ENCODE measurements around the gene SAMD11. TPM values are rescaled to one million over a fixed set of nuclear protein-coding genes. Genes with fewer than 3 reads are reported as not detected.

The SAMD11 gene
- total RNA-seq, 4 donors from 2014 or later: 2.2 to 26.9 (median 3.0) TPM; not detected in 1

GRCh38 chr1:938088-938683 lies 14.5 kb downstream of the SAMD11 start:
- Histone ChIP-seq H3K4me1 (peaks cover 25 to 48% (median 42%) of the 10 kb centered on the region in 4 donors), H3K36me3 (no peaks in the 10 kb centered on the region), H3K9me3 (no peaks in the 10 kb centered on the region), H3K27ac (no peak overlapping the region), H3K27me3 (peaks cover 91% of the 10 kb centered on the region), H3K4me3 (no peak overlapping the region)
- TF ChIP-seq CTCF (IDR thresholded peaks at IDR 0.05) (peak in 4 of 5 experiments; percentile 47 to 78 (median 62)), POLR2A (IDR thresholded peaks at IDR 0.05) (no peak)
- in situ Hi-C loops (cut with MboI; ENCODE audit: low pct_ligation_motif_present in 1 of 4, low pct_unique_long_range_greater_than_20kb in 1 of 4, low sequenced_read_pairs in 3 of 4): no loop called here
- WGBS, 2 donors (ENCODE audit: low coverage in 1 of 2): 65% methylated on average over 12 of the region's 15 CpGs; no CpG with 5 or more reads in 1 of the 2 donors
- intact Hi-C loops (cut with DNase I; ENCODE audit: low total_unique reads): no loop called here
- DNase-seq: peak; percentile 57

GRCh38 chr1:938711-939489 lies 15.2 kb downstream of the SAMD11 start:
- 53% methylated on average over 30 of the region's 30 CpGs; no CpG with 5 or more reads in 1 of the 2 donors for WGBS, 2 donors (ENCODE audit: low coverage in 1 of 2)
- no peak overlapping the region for H3K27ac ChIP-seq
- peaks cover 25 to 44% (median 38%) of the 10 kb centered on the region in 4 donors for H3K4me1 ChIP-seq
- intact Hi-C loops (cut with DNase I; ENCODE audit: low total_unique reads) (no loop called here), in situ Hi-C loops (cut with MboI; ENCODE audit: low pct_ligation_motif_present in 1 of 4, low pct_unique_long_range_greater_than_20kb in 1 of 4, low sequenced_read_pairs in 3 of 4) (no loop called here)
- TF ChIP-seq EP300 (IDR thresholded peaks at IDR 0.05; ENCODE audit: low read depth): no peak
- H3K4me3 ChIP-seq: no peak overlapping the region
- DNase-seq: no peak
- H3K9me3 ChIP-seq: no peaks in the 10 kb centered on the region
- H3K27me3 ChIP-seq: peaks cover 92% of the 10 kb centered on the region
- no peaks in the 10 kb centered on the region for H3K36me3 ChIP-seq

GRCh38 chr1:939511-940106 lies 15.9 kb downstream of the SAMD11 start:
- Histone ChIP-seq H3K27me3 (peaks cover 92% of the 10 kb centered on the region), H3K27ac (peak overlapping the region in 1 of 4 donors; percentile 82), H3K36me3 (no peaks in the 10 kb centered on the region), H3K9me3 (no peaks in the 10 kb centered on the region), H3K4me1 (peaks cover 25 to 44% (median 38%) of the 10 kb centered on the region in 4 donors), H3K4me3 (peak overlapping the region in 2 of 4 donors; percentile 39 to 51)
- WGBS, 2 donors (ENCODE audit: low coverage in 1 of 2): 13% methylated on average over 15 of the region's 21 CpGs; no CpG with 5 or more reads in 1 of the 2 donors
- intact Hi-C loops (cut with DNase I; ENCODE audit: low total_unique reads) (no loop called here), in situ Hi-C loops (cut with MboI; ENCODE audit: low pct_ligation_motif_present in 1 of 4, low pct_unique_long_range_greater_than_20kb in 1 of 4, low sequenced_read_pairs in 3 of 4) (no loop called here)
- TF ChIP-seq EP300 (IDR thresholded peaks at IDR 0.05; ENCODE audit: low read depth): no peak
- no peak for TF ChIP-seq POLR2AphosphoS5 (IDR thresholded peaks at IDR 0.05)
- TF ChIP-seq CTCF (IDR thresholded peaks at IDR 0.05): no peak
- no peak for TF ChIP-seq POLR2A (IDR thresholded peaks at IDR 0.05)
- no peak for DNase-seq

- Histone ChIP-seq H3K4me1 (peaks cover 25 to 43% (median 38%) of the 10 kb centered on the region in 4 donors), H3K9me3 (no peaks in the 10 kb centered on the region), H3K27ac (peak overlapping the region; percentile 40 to 82 (median 70)), H3K36me3 (no peaks in the 10 kb centered on the region), H3K4me3 (peak overlapping the region; percentile 8 to 51 (median 25)), H3K27me3 (peaks cover 85% of the 10 kb centered on the region)
- in situ Hi-C loops (cut with MboI; ENCODE audit: low pct_ligation_motif_present in 1 of 4, low pct_unique_long_range_greater_than_20kb in 1 of 4, low sequenced_read_pairs in 3 of 4): no loop called here
- TF ChIP-seq POLR2AphosphoS5 (IDR thresholded peaks at IDR 0.05) (no peak), EP300 (IDR thresholded peaks at IDR 0.05; ENCODE audit: low read depth) (no peak), POLR2A (IDR thresholded peaks at IDR 0.05) (no peak)
- peak; percentile 45 for DNase-seq
- WGBS, 2 donors (ENCODE audit: low coverage in 1 of 2): 2% methylated on average over 68 of the region's 86 CpGs; no CpG with 5 or more reads in 1 of the 2 donors
- intact Hi-C loops (cut with DNase I; ENCODE audit: low total_unique reads): no loop called here
Observed at GRCh38 chr1:940107-941014, 16.6 kb downstream of the SAMD11 start.

Measured in transverse colon (tissue), 4 donors.